SIG-M5 treated with dmso at 0.1 percent for 504 hours (cell line): ENCODE data around the gene AGAP2.

ENCODE experiments used
- DNase-seq: peaks from one replicate; lab custom pipeline; 2025; ENCODE audit not compliant: unreplicated experiment; lab: John Stamatoyannopoulos, UW

Gene AGAP2

DNA sequence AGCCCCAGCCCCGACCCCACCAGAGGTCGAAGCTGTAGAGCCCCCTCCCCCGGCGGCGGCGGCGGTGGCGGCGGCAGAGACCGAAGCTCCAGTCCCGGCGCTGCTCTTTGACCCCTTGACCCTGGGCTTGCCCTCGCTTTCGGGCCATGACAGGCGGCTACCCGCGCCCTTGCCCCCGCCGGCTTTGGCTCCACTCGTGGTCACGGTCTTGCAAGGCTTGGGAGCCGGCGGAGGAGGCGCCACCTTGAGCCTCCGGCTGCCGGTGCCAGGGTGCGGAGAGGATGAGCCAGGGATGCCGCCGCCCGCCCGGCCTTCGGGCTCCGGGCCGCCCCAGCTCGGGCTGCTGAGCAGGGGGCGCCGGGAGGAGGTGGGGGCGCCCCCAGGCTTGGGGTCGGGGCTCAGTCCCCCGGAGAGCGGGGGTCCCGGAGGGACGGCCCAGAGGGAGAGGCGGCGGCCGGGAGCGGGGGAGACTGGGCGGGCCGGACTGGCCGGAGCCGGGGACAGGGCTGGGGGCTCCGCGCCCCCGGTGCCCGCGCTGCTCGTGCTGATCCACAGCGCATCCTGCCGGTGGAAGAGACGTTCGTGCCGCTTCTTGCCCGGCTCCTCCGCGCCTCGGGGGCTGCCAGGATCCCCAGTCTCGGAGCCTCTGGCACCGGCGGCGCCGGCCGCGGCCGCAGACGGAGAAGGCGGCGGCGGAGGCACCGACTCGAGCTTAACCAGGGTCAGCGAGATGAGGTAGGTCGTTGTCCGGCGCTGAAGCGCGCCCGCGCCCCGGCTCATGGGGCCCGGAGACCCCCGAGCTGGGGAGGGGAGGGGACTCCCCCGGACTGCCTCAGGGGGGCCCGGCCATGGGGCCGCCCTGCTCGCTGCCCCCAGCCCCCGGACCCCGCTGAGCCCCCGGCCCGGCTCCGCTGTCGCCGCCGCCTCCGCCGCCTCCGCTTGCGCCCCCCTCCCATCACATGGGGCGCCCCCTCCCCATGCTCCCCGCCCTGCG lies 778 bp downstream of the AGAP2 start:
- DNase-seq = no peak

DNA sequence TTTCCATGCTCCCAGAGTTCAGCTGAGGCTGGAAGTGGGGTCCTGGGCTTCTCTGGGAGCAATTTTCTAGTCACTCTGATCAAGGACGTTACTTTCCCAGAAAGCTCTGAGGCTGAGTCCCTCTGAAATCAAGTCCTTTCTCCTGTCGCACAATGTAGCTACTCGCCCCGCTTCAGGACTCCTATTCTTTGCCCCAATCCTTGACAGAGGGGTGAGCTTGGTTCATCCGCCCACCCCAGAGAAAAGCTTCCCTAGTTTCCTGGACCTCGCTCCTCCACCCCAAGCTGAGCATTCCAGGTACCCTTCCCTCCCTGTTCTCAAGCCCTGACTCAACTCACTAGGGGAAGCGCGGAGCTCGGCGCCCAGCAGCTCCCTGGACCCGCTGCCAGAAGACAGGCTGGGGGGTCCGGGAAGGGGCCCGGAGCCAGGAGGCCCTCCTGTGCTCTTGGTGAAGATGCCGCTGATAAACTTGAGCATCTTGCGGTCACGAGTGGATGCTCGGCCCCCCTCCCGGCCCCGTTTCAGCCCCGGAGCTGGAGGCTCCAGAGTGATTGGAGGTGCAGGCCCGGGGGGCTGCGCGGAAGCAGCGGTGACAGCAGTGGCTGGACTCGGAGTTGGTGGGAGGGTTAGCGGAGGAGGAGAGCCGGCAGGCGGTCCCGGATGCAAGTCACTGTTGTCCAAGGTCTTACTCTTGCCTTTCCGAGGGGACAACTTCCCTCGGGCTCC lies 1.6 kb downstream of the AGAP2 start:
- DNase-seq = no peak

DNA sequence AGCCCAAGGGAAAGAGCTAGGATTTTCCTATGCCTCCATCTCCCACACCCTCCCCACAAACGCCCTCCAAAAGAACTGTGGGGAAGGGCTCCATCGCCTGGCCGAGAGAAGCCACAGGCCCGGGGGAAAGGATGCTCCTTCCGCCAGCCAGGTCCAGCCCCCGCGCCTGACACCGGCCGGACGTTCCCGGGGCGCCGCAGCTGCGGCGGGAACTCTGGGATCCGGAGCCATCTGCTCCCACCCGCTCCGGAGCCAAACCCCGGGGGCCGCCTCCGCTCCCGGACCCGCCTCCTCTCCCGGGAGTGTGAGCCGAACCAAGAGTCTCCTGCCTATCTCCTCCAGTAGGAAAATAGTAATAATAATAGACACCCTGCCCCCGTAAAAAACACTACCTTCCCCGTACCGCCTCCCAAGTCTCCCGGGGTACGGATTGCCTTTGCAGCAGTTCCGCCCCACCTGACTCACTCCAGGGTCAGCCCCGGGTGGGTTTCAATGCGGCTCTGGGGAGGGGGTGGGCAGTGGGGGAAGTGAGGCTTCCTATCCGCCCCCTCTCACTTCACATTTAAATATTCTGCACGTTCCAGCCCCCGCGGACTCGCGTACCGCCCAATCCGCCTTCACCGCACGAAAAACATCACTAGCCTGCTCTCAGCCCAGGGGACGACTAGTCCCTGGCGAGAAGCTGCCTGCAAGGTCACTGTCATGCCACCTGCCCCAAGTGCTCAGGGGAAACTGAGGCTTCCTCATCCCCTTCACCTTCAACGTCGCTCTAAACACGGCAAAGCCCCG lies 2.4 kb downstream of the AGAP2 start:
- no peak for DNase-seq

DNA sequence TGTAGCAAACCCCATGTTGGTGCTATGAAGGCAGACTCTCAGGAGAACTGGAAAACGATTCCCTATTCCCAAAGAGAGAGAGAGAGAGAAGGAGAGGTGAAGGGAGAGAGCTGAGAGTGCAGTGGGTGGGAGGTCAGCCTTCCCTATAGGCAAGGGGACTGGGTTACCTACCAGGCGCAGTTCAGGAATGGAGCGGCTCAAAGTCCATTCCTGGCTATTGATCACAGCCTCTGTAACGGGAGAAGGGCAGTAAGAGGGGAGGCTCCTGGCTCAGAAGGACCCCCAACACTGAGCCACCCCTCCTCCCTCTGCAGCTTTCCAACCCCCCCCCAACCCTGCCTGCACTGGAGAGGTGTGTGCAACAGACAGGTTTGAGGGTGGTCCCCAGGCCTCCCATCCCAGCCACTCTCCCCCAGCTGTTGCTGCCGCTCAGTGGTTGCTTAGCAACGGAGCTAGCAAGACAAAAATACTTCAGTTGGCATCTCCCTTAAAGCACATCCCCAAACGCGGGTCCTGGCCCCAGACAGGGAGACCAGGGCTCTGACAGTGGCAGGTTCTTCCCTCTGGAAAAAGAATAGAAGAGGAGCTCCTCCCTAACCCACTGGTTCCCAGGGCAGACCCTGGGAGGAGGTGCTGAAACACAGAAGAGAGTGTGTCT lies 3.2 kb downstream of the AGAP2 start:
- DNase-seq = no peak

DNA sequence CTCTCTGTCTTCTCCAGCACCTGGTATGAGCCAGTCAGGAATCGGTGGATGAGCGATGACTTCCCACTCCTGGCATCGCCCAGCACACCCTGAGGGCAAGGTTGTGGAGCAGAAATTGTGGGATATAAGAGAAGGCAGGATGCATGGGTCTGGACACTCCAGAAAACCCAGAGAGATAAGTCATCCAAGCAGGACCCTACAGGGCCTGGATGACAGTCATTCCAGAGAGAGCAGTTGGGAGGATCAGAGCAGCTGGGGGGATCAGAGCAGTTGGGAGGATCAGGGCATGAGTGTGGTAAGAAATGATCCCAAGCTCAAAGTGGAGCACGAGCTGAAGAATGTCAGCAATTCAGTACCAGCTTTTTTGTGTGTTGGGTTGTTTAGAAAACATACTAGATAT lies 4.0 kb downstream of the AGAP2 start:
- DNase-seq = no peak

DNA sequence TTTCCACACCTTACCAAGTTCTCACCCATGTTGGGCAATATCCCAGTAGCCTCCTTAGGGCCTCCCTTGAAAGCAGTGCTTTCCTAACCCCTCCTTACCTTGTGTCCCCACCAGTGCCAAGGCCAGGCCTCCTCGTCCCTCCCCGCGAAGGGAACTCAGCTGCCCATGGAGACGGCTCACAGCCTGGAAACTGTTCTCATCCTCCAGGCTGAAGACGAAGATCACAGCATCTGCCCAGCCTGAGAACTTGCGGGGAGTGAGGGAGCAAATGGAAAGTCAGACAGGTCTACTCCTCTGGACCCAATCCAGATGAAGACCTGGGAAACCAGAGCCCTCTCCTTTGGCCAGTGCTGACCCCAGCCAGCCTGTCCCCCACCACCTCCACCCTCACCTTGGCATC lies 4.6 kb downstream of the AGAP2 start:
- no peak for DNase-seq

DNA sequence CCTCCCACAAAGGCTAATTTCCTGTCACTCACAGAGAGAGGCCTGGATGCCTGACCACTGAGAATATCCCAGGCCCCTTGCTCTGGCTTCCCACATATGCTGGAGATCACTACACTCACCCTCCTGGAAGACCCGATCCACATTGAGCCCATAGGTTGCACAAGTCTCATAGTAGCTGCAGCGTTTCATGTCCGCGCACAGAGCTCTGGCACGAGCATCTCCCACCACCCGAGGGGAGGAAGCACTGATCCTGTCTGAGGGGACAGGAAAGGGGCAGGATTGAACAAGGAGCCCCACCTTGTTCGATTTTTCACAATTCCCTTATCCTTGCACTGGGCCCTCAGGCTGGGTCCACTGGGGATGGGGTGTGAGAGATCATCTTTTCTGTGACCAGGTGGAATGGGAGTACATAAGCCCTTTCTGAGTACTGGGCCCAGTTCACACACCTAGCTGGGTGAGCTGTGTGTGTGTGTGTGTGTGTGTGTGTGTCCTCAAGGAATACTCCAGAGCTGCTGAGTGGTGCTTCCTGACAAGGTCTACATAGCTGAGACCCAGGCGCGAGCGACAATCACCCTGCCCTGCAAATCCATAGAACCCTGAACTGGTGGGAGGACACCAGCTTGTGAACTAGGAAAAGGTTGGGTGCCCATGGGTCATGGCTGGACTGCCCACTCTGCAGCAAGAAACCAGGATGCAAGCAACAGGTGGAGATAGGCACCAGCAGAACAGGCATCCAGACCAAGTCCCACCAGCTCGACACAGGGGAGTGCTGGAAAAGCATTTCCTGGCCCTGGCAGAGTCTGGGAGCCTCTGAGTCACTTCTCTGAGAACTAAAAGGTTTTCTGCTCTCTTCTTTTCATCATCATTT lies 5.6 kb downstream of the AGAP2 start:
- no peak for DNase-seq

DNA sequence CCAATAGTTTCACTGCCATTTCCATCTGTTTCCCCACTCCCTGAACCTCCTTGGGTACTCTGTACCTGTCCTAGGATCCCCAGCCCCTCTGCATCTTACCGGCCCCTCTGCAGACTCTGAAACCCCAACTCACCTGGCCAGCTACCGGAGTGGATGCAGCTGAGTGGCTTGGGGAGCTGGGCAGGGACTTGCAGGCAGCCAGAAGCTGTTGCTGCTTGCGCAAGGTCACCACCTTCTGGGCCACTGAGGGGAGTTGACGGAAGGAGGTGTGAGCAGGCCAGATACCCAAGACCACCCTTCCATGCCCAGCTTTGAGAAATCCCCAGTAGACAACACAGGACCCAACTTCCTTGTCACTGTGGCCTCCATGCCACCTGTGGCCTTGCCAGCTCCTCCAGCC lies 6.3 kb downstream of the AGAP2 start:
- no peak for DNase-seq

DNA sequence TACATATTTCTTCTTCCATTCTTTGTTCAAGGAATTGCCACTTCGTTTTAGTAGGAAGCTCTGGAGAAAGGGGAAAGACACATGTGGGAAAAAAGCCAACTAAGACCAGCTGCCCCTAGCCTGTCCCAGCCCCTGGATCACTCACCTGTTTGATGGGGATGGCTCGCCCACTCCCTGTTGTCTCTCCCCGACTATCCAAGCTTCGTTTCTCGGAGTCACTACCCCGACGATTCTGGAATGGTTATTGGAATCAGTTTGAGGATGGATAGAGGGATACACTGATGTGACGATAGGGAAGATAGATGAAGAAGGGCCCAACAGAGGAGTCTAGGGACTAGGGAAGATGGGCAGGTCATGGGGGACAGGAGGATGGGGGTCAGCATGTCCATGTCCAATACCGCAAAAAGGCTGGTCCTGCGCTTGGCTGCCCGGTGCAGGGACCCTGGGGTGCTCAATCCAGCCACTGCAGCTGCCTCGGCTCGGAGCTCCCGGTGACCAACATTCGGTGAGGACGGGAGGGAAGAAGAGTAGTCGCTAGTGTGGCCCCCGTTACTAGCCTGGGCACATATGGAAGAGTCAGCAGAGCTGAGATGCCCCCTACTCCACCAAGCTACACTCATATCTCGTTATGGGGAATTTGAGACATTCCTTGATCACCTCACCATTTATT lies 7.0 kb downstream of the AGAP2 start:
- DNase-seq = no peak

DNA sequence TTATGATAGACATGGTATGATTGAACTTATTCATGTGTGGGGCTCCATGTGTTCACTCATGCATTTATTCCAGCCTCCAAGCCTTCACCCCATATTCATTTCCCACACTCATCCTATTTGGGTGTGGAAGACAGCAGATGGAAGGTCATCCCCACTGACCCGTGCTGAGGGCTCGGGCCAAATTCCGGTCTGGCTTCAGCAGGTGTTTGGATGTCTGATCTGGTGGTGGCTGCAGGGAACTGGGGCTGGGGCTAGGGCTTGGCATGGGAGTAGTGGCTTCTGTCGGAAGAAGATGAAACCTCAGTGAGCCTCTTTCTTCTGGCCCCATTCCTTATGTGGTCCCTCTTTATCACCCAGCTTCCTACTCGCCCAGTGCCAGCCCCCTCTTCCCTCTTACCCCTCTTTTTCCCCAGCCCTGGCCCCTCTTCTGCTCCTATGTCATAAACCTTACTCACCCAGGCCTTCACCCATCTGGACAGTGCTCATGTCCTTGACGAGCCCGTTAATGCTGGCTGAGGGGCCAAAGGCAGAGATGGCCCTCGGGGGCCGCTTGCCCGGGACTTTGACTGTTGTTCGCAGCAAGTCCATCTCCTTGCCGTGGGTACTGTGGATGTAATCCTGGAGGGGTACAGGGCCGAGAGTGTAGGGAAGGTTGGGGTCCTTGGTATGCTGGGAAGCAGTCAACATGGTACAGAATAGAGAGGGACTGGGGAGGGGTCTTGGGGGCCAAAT lies 8.0 kb downstream of the AGAP2 start:
- no peak for DNase-seq

DNA sequence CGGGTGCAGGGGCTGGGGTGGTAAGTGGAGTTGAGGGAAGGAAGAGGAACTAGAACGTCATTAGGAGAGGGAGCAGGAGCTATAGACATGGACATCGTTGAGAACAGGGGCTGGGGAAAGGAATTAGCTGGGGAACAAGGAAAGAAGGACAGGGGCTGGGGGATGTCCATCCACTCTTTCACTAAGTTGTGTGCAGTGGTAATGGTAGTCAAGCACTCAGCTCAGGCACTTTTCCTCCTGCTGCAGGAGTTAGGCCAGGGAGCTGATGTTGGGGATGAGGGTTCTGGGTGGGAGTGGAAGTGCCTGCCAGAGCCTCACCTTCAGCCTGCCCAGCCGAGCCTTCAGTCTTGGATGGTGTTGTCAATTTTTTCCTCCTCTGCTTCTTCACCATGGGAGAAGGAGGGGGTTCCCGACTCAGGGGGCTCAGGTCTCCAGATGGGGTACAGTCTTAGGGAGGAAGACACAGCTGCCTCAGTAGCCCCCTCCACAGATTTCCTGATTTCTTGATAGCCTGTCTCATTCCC lies 9.2 kb downstream of the AGAP2 start:
- DNase-seq = no peak

DNA sequence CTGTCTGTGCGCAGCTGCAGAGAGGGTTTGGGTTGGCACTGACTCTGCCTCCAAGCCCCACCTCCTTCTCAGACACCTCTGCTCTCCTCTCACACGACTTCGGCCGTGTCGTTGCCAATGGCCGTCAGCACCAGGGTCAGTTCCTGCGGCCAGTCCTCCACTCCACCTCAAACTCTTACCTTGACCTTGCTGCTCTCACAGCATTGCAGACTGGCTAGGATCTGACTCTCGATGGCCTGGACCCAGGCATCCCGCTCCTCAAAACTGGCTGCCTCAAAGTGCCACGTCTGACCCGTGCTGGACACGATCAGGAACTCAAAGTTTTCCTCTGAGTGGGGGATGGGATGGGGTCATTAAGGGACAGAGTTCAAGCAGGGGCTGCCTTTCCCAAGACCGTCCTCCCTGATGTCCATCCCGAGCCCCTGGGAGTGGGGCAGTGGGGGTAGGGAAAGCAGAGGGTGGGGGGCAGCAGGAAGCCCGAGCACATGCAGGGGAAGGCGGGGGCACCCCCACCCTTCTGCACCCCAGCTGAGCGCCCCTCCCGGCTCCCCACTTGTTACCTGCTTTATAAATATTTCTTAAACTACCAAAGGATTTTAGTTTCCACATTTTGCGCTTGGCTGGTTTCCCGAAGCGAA lies 10.7 kb downstream of the AGAP2 start:
- DNase-seq = no peak

DNA sequence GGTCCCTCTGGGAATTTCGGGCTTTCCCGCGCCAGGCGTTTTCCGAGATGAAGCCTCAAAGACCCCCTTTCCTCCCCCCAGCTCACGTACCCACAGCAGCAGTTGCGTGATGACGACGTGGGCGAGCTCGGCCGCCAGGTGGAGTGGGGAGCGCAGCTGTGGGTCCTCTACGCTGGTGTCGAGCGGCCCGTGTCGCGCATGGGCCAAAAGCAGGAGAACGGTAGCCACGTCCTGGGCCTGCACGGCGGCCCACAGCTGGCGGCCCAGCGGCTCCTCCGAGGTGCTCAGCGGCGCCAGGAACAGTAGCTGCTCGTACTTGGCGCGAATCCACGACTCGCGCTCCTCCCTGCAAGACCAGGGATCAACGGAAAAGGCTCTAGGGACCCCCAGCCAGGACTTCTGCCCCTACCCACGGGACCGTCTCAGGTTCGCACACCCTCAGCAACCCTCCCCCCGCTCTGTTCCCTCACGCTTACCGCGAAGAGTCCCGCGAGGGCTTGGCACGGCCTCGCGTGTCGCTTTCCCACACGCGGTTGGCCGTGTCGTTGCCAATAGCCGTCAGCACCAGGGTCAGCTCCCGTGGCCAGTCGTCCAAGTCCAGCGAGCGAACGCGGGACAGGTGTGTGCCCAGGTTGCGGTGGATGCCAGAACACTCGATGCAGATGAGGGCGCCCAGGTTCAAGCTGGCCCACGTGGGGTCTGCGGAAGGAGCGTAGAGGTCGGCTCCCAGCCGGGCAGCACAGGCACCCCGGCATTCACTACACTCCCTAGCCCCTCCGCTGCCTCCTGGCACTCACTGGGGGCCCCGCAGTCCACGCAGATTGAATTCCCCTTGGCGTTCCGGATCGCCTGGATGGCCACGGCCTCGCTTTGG lies 11.4 kb downstream of the AGAP2 start:
- DNase-seq = no peak

DNA sequence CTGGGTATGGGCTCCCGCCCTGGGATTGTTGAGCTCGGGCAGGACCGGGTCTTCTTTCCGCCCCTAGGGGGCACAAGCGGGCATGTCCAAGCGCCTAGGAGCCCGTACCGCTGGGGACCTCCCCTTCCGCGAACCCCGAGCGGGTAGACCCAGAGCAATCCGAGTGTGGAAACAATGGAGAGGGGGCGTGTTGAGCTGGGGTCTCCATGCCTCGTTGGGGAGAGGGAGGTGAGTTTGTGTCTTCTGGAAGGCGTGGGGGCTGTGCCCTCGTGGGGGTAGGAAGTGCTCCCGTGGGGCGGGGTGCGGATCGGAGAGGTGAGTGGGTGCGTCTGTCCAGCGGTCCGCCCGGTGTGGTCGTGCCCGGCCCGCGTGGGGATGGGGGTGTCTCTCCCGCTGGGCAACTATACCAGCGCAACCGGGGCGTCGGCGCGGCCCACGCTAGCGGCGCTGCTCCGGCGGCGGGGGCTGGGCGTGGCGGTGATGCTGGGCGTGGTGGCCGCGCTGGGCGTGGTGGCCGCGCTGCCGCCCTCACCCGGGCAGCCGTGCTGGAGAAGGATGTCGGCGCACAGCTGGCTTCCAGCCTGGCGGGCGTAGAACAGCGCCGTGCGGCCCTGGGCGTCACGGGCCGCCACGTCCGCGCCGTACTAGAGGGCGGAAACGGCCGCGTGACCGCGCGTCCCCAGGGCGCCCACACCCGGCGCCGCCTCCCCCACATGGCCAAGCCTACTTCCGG lies 12.2 kb downstream of the AGAP2 start:
- peak; percentile 37 for DNase-seq

DNA sequence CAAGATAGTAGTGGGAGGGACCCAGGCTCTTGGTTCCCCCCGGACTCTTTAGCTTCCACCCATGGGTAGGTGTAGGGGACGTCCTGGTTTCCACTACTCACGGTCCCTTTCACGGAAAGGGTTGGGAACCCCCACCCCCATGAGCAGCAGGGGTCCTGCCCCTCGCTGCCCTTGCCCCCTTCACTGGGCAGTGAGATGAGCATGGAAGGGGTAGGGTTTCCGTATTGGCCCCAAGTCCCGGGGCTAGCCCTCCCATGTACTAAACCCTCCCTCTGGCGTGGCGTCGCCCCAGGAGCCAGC lies 12.7 kb downstream of the AGAP2 start:
- no peak for DNase-seq

DNA sequence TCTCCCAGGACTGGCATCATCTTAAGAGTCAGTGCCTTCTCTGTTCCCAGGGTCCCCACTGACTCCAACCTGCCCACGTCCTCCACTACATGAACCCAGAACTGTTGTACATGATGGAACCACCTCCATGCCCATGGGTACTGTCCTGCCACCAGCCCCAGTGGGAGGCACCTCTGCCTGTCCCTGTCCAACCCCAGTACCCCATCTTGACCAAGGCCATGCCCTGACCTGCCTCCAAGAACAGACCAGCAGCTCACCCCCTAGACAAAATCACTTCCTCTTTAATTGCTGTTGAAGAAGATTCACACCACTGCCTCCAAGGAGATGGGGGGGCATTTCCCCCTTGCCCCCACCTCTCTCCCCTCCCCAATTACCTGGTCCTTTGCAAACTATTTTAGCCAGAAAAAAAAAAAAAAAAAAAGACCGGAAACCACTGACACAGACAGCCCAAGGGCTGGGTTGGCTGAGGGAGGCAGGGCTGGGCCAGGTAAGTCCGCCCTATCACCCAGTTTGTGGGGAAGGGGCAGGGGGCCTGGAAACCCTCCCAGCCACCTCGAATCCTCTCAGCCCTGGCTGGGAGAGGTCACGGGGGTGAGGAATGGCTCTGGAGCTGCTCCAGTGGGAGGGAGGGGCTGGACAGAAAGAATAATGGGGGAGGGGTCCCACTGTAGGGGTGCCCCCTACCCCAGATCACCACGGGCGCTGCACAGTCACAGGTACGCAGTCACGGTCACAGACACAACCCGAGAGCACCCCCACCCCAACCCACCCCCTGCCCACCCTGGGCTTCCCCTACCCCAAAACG lies 13.4 kb downstream of the AGAP2 start:
- DNase-seq = no peak
